IMR-90 (cell line): ENCODE results near the gene CYP27B1. TPM values are rescaled to one million over a fixed set of nuclear protein-coding genes. Genes with fewer than 3 reads are reported as not detected.

Source experiments
- ATAC-seq: fragments of 200-7000 bp; cut with Tn5 transposase; 2 replicates; pipeline ENCODE4 v1.9.1; 2020; ENCODE audit warnings: low read depth, mild to moderate bottlenecking, moderate library complexity
- BruUV-seq: library from RNA; stranded (reverse); fragments of 400-500 nt; replicated peaks from 2 replicates; lab custom pipeline; 2021; lab: Mats Ljungman, UMichigan
- CTCF ChIA-PET: fragments of 300-600 bp; formaldehyde crosslinking; extraction: SDS; loops from one replicate; lab custom pipeline; 2021; ENCODE audit warnings: antibody characterized with exemption; lab: Yijun Ruan, JAX
- POLR2A ChIA-PET: fragments of 300-600 bp; sonication (Branson Sonifier 250); formaldehyde crosslinking; loops from one replicate; lab custom pipeline; 2022; ENCODE audit warnings: antibody characterized with exemption; ENCODE audit not compliant: unreplicated experiment; lab: Charles Lee
- DNase-seq: peaks from one replicate; pipeline ENCODE4 v3.0.0; 2013
- H2AFZ ChIP-seq: replicated peaks from 2 replicates; pipeline ENCODE3; 2013; ENCODE audit warnings: low read length, mild to moderate bottlenecking; ENCODE audit not compliant: poor library complexity
- H2AK5ac ChIP-seq: 2 replicates; pipeline ENCODE4 v1.6.1; 2013; ENCODE audit warnings: low read depth, low read length, inconsistent platforms
- H2AK9ac ChIP-seq: replicated peaks from 2 replicates; pipeline ENCODE3; 2013; ENCODE audit warnings: mild to moderate bottlenecking, low read depth, low read length, moderate library complexity; ENCODE audit not compliant: poor library complexity
- H2BK120ac ChIP-seq: 2 replicates; pipeline ENCODE4 v1.6.1; 2013; ENCODE audit warnings: low read depth, low read length, inconsistent platforms
- H2BK15ac ChIP-seq: 3 replicates; pipeline ENCODE4 v1.6.1; 2013; ENCODE audit warnings: low read depth, low read length, inconsistent platforms
- H2BK20ac ChIP-seq: 2 replicates; pipeline ENCODE4 v1.6.1; 2013; ENCODE audit warnings: low read depth, mild to moderate bottlenecking, inconsistent platforms, low read length, moderate library complexity
- H2BK5ac ChIP-seq: 2 replicates; pipeline ENCODE4 v1.6.1; 2013; ENCODE audit warnings: mild to moderate bottlenecking, low read depth, low read length, inconsistent platforms; ENCODE audit not compliant: poor library complexity, severe bottlenecking
- H3K14ac ChIP-seq: replicated peaks from 2 replicates; pipeline ENCODE4 v1.6.1; 2013; ENCODE audit warnings: low read depth, low read length, inconsistent platforms
- H3K18ac ChIP-seq: 2 replicates; pipeline ENCODE4 v1.6.1; 2013; ENCODE audit warnings: low read depth, low read length, control low read depth
- H3K23ac ChIP-seq: 2 replicates; pipeline ENCODE4 v1.6.1; 2013; ENCODE audit warnings: low read depth, low read length, inconsistent platforms
- H3K27ac ChIP-seq: 2 replicates; pipeline ENCODE4 v1.5.1; 2013; ENCODE audit warnings: mild to moderate bottlenecking, control low read depth, low read length; ENCODE audit not compliant: insufficient read depth
- H3K27me3 ChIP-seq: 2 replicates; pipeline ENCODE4 v1.6.1; 2013; ENCODE audit warnings: low read length; ENCODE audit not compliant: control insufficient read depth, insufficient read depth
- H3K36me3 ChIP-seq: 2 replicates; pipeline ENCODE4 v1.6.1; 2013; ENCODE audit warnings: low read length, mixed read lengths; ENCODE audit not compliant: control insufficient read depth, insufficient read depth
- H3K4ac ChIP-seq: 2 replicates; pipeline ENCODE4 v1.6.1; 2013; ENCODE audit warnings: low read depth, low read length, inconsistent platforms
- H3K4me1 ChIP-seq: 2 replicates; pipeline ENCODE4 v1.6.1; 2013; ENCODE audit warnings: low read length, mixed read lengths; ENCODE audit not compliant: control insufficient read depth, insufficient read depth
- H3K4me2 ChIP-seq: 2 replicates; pipeline ENCODE4 v1.6.1; 2013; ENCODE audit warnings: low read depth, mild to moderate bottlenecking, control low read depth, low read length, moderate library complexity
- H3K4me3 ChIP-seq: 2 replicates; pipeline ENCODE4 v1.5.1; 2013; ENCODE audit warnings: low read depth, mild to moderate bottlenecking, control low read depth, low read length, moderate library complexity; ENCODE audit not compliant: insufficient read depth
- H3K56ac ChIP-seq: 2 replicates; pipeline ENCODE4 v1.6.1; 2013; ENCODE audit warnings: low read length, inconsistent platforms; ENCODE audit not compliant: insufficient read depth; ENCODE audit errors: extremely low read depth
- H3K79me1 ChIP-seq, 2 experiments: 2 replicates each; pipeline ENCODE4 v1.6.1; 2013; ENCODE audit warnings: low read length in 2 of 2, inconsistent platforms in 1 of 2, low read depth in 1 of 2
- H3K9ac ChIP-seq: 2 replicates; pipeline ENCODE4 v1.6.1; 2013; ENCODE audit warnings: low read depth, low read length, control low read depth
- H3K9me1 ChIP-seq: 2 replicates; pipeline ENCODE4 v1.6.1; 2013; ENCODE audit warnings: low read length, inconsistent platforms; ENCODE audit not compliant: insufficient read depth
- H3K9me3 ChIP-seq: 2 replicates; pipeline ENCODE4 v1.6.1; 2013; ENCODE audit warnings: low read length; ENCODE audit not compliant: control insufficient read depth, insufficient read depth
- H4K20me1 ChIP-seq: 2 replicates; pipeline ENCODE4 v1.6.1; 2013; ENCODE audit warnings: low read length, inconsistent platforms; ENCODE audit not compliant: insufficient read depth
- H4K5ac ChIP-seq: 2 replicates; pipeline ENCODE4 v1.6.1; 2013; ENCODE audit warnings: mild to moderate bottlenecking, low read depth, low read length, control low read depth
- H4K8ac ChIP-seq, 2 experiments: 2 replicates each; pipeline ENCODE4 v1.6.1; 2013; ENCODE audit warnings: low read depth in 2 of 2, low read length in 2 of 2, control low read depth in 1 of 2, inconsistent platforms in 1 of 2
- H4K91ac ChIP-seq: 2 replicates; pipeline ENCODE4 v1.6.1; 2013; ENCODE audit warnings: low read depth, low read length, inconsistent platforms; ENCODE audit not compliant: insufficient read depth
- CEBPB ChIP-seq: IDR thresholded peaks from 2 replicates; pipeline ENCODE4 v1.6.1; 2012; ENCODE audit warnings: low read depth, low read length, improper control_type of control experiment
- FOS ChIP-seq: fragments of 150-350 bp; IDR thresholded peaks from 2 replicates; pipeline ENCODE4 v1.6.1; 2016; ENCODE audit warnings: low read depth, low read length
- NFE2L2 ChIP-seq: fragments of 150-350 bp; IDR thresholded peaks from 2 replicates; pipeline ENCODE4 v1.6.1; 2016; ENCODE audit warnings: low read depth, mild to moderate bottlenecking, low read length
- WGBS, 2 experiments: methylation state at CpG; one replicate each; pipeline versions ENCODE4 v1.1.5 to v1.1.7; 2013; ENCODE audit warnings: missing lambda C conversion rate in 2 of 2; ENCODE audit not compliant: insufficient read length in 1 of 2; ENCODE audit errors: extremely low coverage in 2 of 2; 5-methylcytosine and 5-hydroxymethylcytosine counted together
- dilution Hi-C: fragments of 300-500 bp; cut with HindIII; formaldehyde crosslinking; loops from one replicate; pipeline ENCODE4 v1.14.3; 2018; ENCODE audit warnings: low sequenced_read_pairs; ENCODE audit not compliant: unreplicated experiment
- in situ Hi-C: fragments of 300-500 bp; cut with MboI; formaldehyde crosslinking; loops from 3 replicates; pipeline ENCODE4 v1.14.3; 2019; ENCODE audit warnings: low sequenced_read_pairs, inconsistent platforms, mixed read lengths
- intact Hi-C: fragments of 100-400 bp; cut with micrococcal nuclease; formaldehyde crosslinking; loops from 2 replicates; pipeline ENCODE4 v1.10.0; 2022
- polyA plus RNA-seq, 3 experiments: library from polyadenylated mRNA; depleted of rRNA; stranded (reverse); fragments of >200 nt; gene quantifications; 2 replicates each; pipeline ENCODE4 v1.2.3, GENCODE V29; 2012; ENCODE audit warnings: low replicate concordance in 1 of 3
- total RNA-seq: library from RNA; depleted of rRNA; stranded (reverse); fragments of >200 nt; gene quantifications from 2 replicates; pipeline ENCODE4 v1.2.3, GENCODE V29; 2012

The CYP27B1 gene
- total and polyA plus RNA-seq, 2 of the 4 experiments (the other 2 are of a cell fraction) = 0.36 to 1.3 TPM

GRCh38 chr12:57793920-57794319, 27.0 kb upstream of the CYP27B1 start:
- WGBS, 2 experiments = 0% methylated on average over 1 of the region's 1 CpG; no CpG with 5 or more reads in 1 of the 2 experiments

More at GRCh38 chr12:57793920-57794319, 27.0 kb upstream of the CYP27B1 start:
- no peaks in the 10 kb centered on the region for H3K27me3 ChIP-seq
- peak; percentile 91 for ATAC-seq
- H2BK20ac ChIP-seq = no peak overlapping the region
- CTCF ChIA-PET = interaction anchor here (1.3 kb wide), 1 partner anchor 9 kb away, joined by 3 read pairs; no protein-coding TSS in a partner anchor
- in situ Hi-C loops = no loop called here
- H3K36me3 ChIP-seq = peaks cover 36% of the 10 kb centered on the region
- no peak overlapping the region for H2AFZ ChIP-seq
- TF ChIP-seq NFE2L2 = no peak
- peak; percentile 78 for TF ChIP-seq FOS
- peak; percentile 72 for TF ChIP-seq CEBPB
- H3K9me1 ChIP-seq = no peaks in the 10 kb centered on the region
- peak overlapping the region; percentile 67 for H2BK5ac ChIP-seq
- H3K27ac ChIP-seq = no peak overlapping the region
- no peak overlapping the region for H3K18ac ChIP-seq
- peaks cover 2% of the 10 kb centered on the region; the same call in 1 of the 2 replicates for H3K4me1 ChIP-seq
- no peak overlapping the region for H4K8ac ChIP-seq
- H3K4me3 ChIP-seq = no peak overlapping the region
- no peak overlapping the region for H3K14ac ChIP-seq
- no peak overlapping the region for H4K5ac ChIP-seq
- peak; percentile 90 for DNase-seq
- H3K9me3 ChIP-seq = no peaks in the 10 kb centered on the region
- POLR2A ChIA-PET = interaction anchor here (1.2 kb wide), 1 partner anchor 11 kb away, joined by 4 read pairs; the partner anchor contains the start of gene TSFM
- H2AK9ac ChIP-seq = no peak overlapping the region
- peak overlapping the region; percentile 81 for H3K23ac ChIP-seq
- H2BK120ac ChIP-seq = no peak overlapping the region
- no peak overlapping the region for H2AK5ac ChIP-seq
- dilution Hi-C loops = no loop called here
- no peak overlapping the region for H2BK15ac ChIP-seq
- H3K56ac ChIP-seq = no peak overlapping the region
- H3K79me1 ChIP-seq = peaks cover 21 to 23% of the 10 kb centered on the region in 2 experiments
- peaks cover 3% of the 10 kb centered on the region; the same call in 1 of the 2 replicates for H4K20me1 ChIP-seq
- intact Hi-C loops = no loop called here
- no peak overlapping the region for H3K9ac ChIP-seq
- no peak overlapping the region for H4K91ac ChIP-seq
- peak overlapping the region; percentile 44; the same call in 1 of the 2 replicates for H3K4me2 ChIP-seq
- H3K4ac ChIP-seq = no peak overlapping the region
- no TSS peak for BruUV-seq
